ENCODE measurements around the gene PPBP. TPM values are rescaled to one million over a fixed set of nuclear protein-coding genes. Genes with fewer than 3 reads are reported as not detected.

PPBP gene
- total RNA-seq, 3 donors from 2014 or later: 1.3 to 2.0 (median 1.3) TPM

GRCh38 chr4:74030285-74030684 is 42.3 kb upstream of the PPBP start:
- intact Hi-C loops (cut with DNase I; ENCODE audit: low total_unique reads): no loop called here
- Histone ChIP-seq H3K4me1 (no peaks in the 10 kb centered on the region), H3K36me3 (no peaks in the 10 kb centered on the region), H3K27ac (no peak overlapping the region), H3K4me3 (no peak overlapping the region), H3K9me3 (peaks cover 0 to 6% of the 10 kb centered on the region in 2 donors), H3K27me3 (no peaks in the 10 kb centered on the region)
- no peak for DNase-seq (ENCODE audit: low spot score in 2 of 2)
- no peak for TF ChIP-seq CTCF (IDR thresholded peaks at IDR 0.05)
- TF ChIP-seq POLR2A (IDR thresholded peaks at IDR 0.05): no peak
- no peak for TF ChIP-seq POLR2AphosphoS5 (IDR thresholded peaks at IDR 0.05)

DNA sequence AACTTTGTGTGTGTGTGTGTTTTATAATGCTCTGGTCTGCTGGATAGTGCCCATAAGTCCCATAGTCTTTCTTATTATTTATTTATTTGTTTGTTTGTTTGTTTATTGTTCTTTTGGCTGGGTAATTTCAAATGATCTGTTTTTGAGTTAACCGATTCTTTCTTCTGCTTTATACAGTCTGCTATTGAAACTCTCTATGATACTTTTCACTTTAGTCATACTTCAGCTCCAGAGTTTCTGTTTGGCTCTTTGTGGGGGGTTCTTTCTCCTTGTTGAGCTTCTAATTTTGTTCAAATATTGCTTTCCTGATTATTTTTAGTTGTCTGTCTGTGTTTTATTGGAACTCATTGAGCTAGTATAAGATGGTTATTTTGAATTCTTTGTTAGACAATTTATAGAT is 40.5 kb upstream of the PPBP start:
- H3K27ac ChIP-seq: no peak overlapping the region
- TF ChIP-seq POLR2AphosphoS5 (IDR thresholded peaks at IDR 0.05) (no peak), CTCF (IDR thresholded peaks at IDR 0.05) (no peak), POLR2A (IDR thresholded peaks at IDR 0.05) (no peak)
- intact Hi-C loops (cut with DNase I; ENCODE audit: low total_unique reads): no loop called here

DNA sequence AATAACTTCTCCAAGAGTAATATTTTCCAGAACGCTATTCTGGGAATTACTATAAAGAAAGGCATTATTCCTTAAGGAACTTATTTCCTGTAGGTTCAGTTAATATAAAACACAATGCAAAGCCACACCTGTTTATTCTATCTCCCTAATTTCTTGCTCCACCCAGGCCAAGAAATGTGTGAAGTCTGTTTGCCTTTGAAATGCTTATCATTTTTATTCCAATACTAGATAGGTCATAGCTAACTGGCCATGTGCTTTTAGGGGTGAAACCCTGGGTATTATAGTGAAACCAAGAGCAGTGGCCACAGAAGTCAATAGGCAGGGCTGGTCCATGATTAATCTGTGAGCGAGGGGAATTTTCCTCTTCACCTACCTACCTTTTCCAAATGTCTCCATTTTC is 35.7 kb upstream of the PPBP start:
- Histone ChIP-seq H3K4me3 (no peak overlapping the region), H3K27ac (no peak overlapping the region), H3K4me1 (no peaks in the 10 kb centered on the region), H3K36me3 (no peaks in the 10 kb centered on the region), H3K9me3 (peaks cover 0 to 6% of the 10 kb centered on the region in 2 donors), H3K27me3 (no peaks in the 10 kb centered on the region)
- intact Hi-C loops (cut with DNase I; ENCODE audit: low total_unique reads): no loop called here
- no peak for DNase-seq (ENCODE audit: low spot score in 2 of 2)
- no peak for TF ChIP-seq POLR2AphosphoS5 (IDR thresholded peaks at IDR 0.05)
- no peak for TF ChIP-seq POLR2A (IDR thresholded peaks at IDR 0.05)
- no peak for TF ChIP-seq CTCF (IDR thresholded peaks at IDR 0.05)

More for the DNA sequence above, 40.5 kb upstream of the PPBP start:
- H3K9me3 ChIP-seq: peaks cover 0 to 6% of the 10 kb centered on the region in 2 donors
- no peaks in the 10 kb centered on the region for H3K27me3 ChIP-seq
- H3K4me3 ChIP-seq: no peak overlapping the region
- no peak for DNase-seq (ENCODE audit: low spot score in 2 of 2)
- H3K4me1 ChIP-seq: no peaks in the 10 kb centered on the region
- no peaks in the 10 kb centered on the region for H3K36me3 ChIP-seq

DNA sequence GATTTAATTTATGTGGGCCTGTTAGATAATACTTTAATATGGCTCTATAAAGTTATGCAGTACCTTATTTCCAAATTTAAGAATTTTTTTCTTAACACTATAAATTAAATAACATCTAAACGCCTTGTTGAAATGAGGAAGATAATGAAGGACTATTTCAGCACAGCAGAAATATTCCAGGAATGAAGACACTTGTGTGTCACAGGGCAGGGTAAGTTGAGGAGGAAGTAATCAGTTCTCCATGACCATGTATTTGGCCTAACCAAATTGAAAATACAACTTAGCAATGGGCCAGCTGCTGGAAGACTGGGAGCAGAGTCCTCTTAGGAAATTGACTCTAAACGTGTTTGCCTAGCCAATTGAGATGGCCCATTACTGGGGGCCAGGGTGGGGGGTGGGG is 33.6 kb upstream of the PPBP start:
- no peak overlapping the region for H3K4me3 ChIP-seq
- no peak for DNase-seq (ENCODE audit: low spot score in 2 of 2)
- TF ChIP-seq POLR2AphosphoS5 (IDR thresholded peaks at IDR 0.05) (no peak), CTCF (IDR thresholded peaks at IDR 0.05) (no peak), POLR2A (IDR thresholded peaks at IDR 0.05) (no peak)
- intact Hi-C loops (cut with DNase I; ENCODE audit: low total_unique reads): no loop called here
- no peaks in the 10 kb centered on the region for H3K27me3 ChIP-seq
- H3K9me3 ChIP-seq: peaks cover 0 to 6% of the 10 kb centered on the region in 2 donors
- H3K36me3 ChIP-seq: no peaks in the 10 kb centered on the region
- no peak overlapping the region for H3K27ac ChIP-seq
- H3K4me1 ChIP-seq: no peaks in the 10 kb centered on the region

DNA sequence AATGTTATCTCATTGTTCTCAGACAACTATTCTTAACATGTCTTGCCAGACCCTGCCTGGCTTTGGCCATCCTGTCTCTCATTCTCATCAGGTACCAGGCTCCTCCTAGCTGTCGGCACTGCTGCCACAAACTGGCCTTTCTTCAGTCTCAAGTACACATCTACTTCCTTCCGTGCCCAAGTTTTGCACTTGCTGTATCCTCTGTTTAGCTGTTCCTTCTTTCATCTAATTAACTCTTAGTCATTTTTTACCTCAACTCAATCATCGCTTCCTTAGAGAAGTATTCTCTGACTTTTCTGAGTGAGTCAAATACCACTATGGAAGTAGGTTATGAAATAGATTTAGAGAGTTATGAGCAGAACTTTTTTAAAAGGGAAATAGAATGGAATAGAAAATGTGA is 30.8 kb upstream of the PPBP start:
- no peaks in the 10 kb centered on the region for H3K9me3 ChIP-seq
- H3K4me3 ChIP-seq: no peak overlapping the region
- no peak for DNase-seq (ENCODE audit: low spot score in 2 of 2)
- intact Hi-C loops (cut with DNase I; ENCODE audit: low total_unique reads): no loop called here
- no peaks in the 10 kb centered on the region for H3K27me3 ChIP-seq
- TF ChIP-seq POLR2A (IDR thresholded peaks at IDR 0.05): no peak
- no peak for TF ChIP-seq CTCF (IDR thresholded peaks at IDR 0.05)
- TF ChIP-seq POLR2AphosphoS5 (IDR thresholded peaks at IDR 0.05): no peak
- no peaks in the 10 kb centered on the region for H3K4me1 ChIP-seq
- no peak overlapping the region for H3K27ac ChIP-seq
- H3K36me3 ChIP-seq: no peaks in the 10 kb centered on the region
